Parathyroid adenoma (tissue), 2 donors: ENCODE data around the gene DGKA.

Experiments
- H2AFZ ChIP-seq: fragments of 300-600 bp; sonication (generic); one replicate; pipeline ENCODE4 v1.7.0; 2017; ENCODE audit warnings: antibody characterized with exemption, mild to moderate bottlenecking
- H3K27ac ChIP-seq: fragments of 300-600 bp; sonication (generic); one replicate; pipeline ENCODE4 v1.7.0; 2017
- H3K27me3 ChIP-seq: fragments of 300-600 bp; sonication (generic); one replicate; pipeline ENCODE4 v1.7.0; 2017; ENCODE audit warnings: low read length; ENCODE audit not compliant: control insufficient read depth, insufficient read depth
- H3K36me3 ChIP-seq: fragments of 300-600 bp; sonication (generic); one replicate; pipeline ENCODE4 v1.7.0; 2017; ENCODE audit warnings: low read length; ENCODE audit not compliant: control insufficient read depth, insufficient read depth
- H3K4me1 ChIP-seq: fragments of 300-600 bp; sonication (generic); one replicate; pipeline ENCODE4 v1.7.0; 2017; ENCODE audit warnings: control low read depth
- H3K4me2 ChIP-seq: fragments of 300-600 bp; sonication (generic); one replicate; pipeline ENCODE4 v1.7.0; 2017; ENCODE audit warnings: low read length
- H3K4me3 ChIP-seq: fragments of 300-600 bp; sonication (generic); one replicate; pipeline ENCODE4 v1.7.0; 2017; ENCODE audit warnings: low read depth, low read length
- H3K79me2 ChIP-seq: fragments of 300-600 bp; sonication (generic); one replicate; pipeline ENCODE4 v1.7.0; 2017; ENCODE audit warnings: control low read depth
- H3K9ac ChIP-seq: fragments of 300-600 bp; sonication (generic); one replicate; pipeline ENCODE4 v1.7.0; 2017; ENCODE audit warnings: mild to moderate bottlenecking
- H3K9me3 ChIP-seq: fragments of 300-600 bp; sonication (generic); one replicate; pipeline ENCODE4 v1.7.0; 2017; ENCODE audit warnings: low read length; ENCODE audit not compliant: control insufficient read depth
- CTCF ChIP-seq: fragments of 300-600 bp; sonication (generic); IDR thresholded peaks from one replicate; pipeline ENCODE4 v1.7.0; 2017; ENCODE audit warnings: antibody characterized with exemption, mild to moderate bottlenecking
- donor health status: primary hyperparathyroidism.

Gene DGKA

GRCh38 chr12:55925870-55926737 lies 4.9 kb upstream of the DGKA start:
- H3K4me1 ChIP-seq: peaks cover 11% of the 10 kb centered on the region
- H3K27ac ChIP-seq: peak overlapping the region; percentile 96
- no peak overlapping the region for H3K9ac ChIP-seq
- H3K27me3 ChIP-seq: no peaks in the 10 kb centered on the region
- peaks cover 23% of the 10 kb centered on the region for H3K79me2 ChIP-seq
- H3K4me3 ChIP-seq: peak overlapping the region; percentile 100
- H2AFZ ChIP-seq: peak overlapping the region; percentile 94
- no peak for TF ChIP-seq CTCF
- H3K9me3 ChIP-seq: no peaks in the 10 kb centered on the region
- peak overlapping the region; percentile 82 for H3K4me2 ChIP-seq
- H3K36me3 ChIP-seq: no peaks in the 10 kb centered on the region

- no peaks in the 10 kb centered on the region for H3K27me3 ChIP-seq
- peak; percentile 87 for TF ChIP-seq CTCF
- H3K4me1 ChIP-seq: peaks cover 15% of the 10 kb centered on the region
Measured at GRCh38 chr12:55926738-55927587, 4.0 kb upstream of the DGKA start.

GRCh38 chr12:55927588-55928502 lies 3.1 kb upstream of the DGKA start, which contains the start of gene PYM1:
Gene PYM1 (minus strand): TSS chr12:55927894. CDS start chr12:55927761, 133 bp downstream.
- Histone ChIP-seq H3K27ac (peak within 1 kb of the TSS; percentile 96), H3K4me2 (peak within 1 kb of the TSS; percentile 82), H3K9ac (peak within 1 kb of the TSS; percentile 51), H3K79me2 (peaks cover 19% of the 10 kb centered on the region), H2AFZ (peak within 1 kb of the TSS; percentile 94), H3K36me3 (no peaks in the 10 kb centered on the region), H3K4me1 (peaks cover 15% of the 10 kb centered on the region), H3K27me3 (no peaks in the 10 kb centered on the region), H3K9me3 (no peaks in the 10 kb centered on the region), H3K4me3 (peak within 1 kb of the TSS; percentile 100)
- TF ChIP-seq CTCF: no peak

More at GRCh38 chr12:55926738-55927587, 4.0 kb upstream of the DGKA start:
- H3K9ac ChIP-seq: peak overlapping the region; percentile 51
- H3K36me3 ChIP-seq: no peaks in the 10 kb centered on the region
- H3K79me2 ChIP-seq: peaks cover 24% of the 10 kb centered on the region
- no peaks in the 10 kb centered on the region for H3K9me3 ChIP-seq
- peak overlapping the region; percentile 94 for H2AFZ ChIP-seq
- H3K4me3 ChIP-seq: peak overlapping the region; percentile 100
- peak overlapping the region; percentile 82 for H3K4me2 ChIP-seq
- peak overlapping the region; percentile 96 for H3K27ac ChIP-seq

- Histone ChIP-seq H2AFZ (no peak overlapping the region), H3K27ac (peak overlapping the region; percentile 3), H3K9me3 (no peaks in the 10 kb centered on the region), H3K36me3 (no peaks in the 10 kb centered on the region), H3K27me3 (no peaks in the 10 kb centered on the region), H3K4me1 (peaks cover 15% of the 10 kb centered on the region), H3K4me3 (no peak overlapping the region), H3K79me2 (peaks cover 15% of the 10 kb centered on the region), H3K4me2 (no peak overlapping the region), H3K9ac (no peak overlapping the region)
- TF ChIP-seq CTCF: no peak
Measured at GRCh38 chr12:55929306-55929791, 1.6 kb upstream of the DGKA start.
